ENCODE data around the gene DGUOK.
"Not testable (repeated sequence)": the region's sequence is repeated elsewhere in the genome, so short reads cannot be mapped to it uniquely, and the experiment has no call there.

The DGUOK gene

GRCh38 chr2:73926493-73927327 is at the start of gene DGUOK:
Gene DGUOK (plus strand): TSS chr2:73926880. CDS start chr2:73926911, 31 bp downstream.
- peak; percentile 95 for DNase-seq (ENCODE audit: low spot score)

DNA sequence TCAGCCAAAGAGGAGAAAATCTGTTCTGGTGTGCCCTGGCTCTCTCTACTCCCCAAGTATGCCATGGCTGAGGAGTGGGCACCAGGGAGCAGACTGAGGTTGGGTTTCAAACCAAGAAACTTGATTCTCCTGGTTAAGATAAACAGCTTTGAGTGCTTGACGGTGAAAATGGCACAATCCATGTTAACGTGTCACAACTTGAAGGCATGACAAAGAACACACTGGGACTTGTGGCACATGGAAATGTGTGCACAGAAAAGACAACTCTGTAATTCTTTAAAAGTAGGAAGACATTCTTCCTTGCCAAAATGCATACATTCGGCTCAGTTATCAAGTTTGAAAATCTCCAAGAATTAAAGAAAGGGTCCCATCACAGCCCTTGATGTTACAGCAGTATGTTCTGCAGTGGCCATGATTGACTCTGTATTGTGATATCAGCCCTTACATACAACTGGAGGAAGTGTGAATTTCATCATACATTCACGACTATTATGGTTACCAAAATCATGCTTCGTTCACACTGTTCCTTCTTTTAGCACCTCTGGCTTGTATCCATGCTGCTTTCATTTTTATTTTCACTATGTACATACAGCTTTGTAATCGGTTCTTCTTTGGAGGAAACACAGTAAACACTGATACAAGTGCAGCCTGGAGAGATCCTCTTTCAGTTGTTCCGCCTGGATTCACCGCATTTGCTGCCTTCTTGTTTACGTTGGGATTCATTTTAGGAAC is 49.4 kb upstream of the DGUOK start:
- no peak for DNase-seq (ENCODE audit: low spot score)

GRCh38 chr2:73877984-73878383 is 48.7 kb upstream of the DGUOK start:
- DNase-seq (ENCODE audit: low spot score): not testable (repeated sequence)

DNA sequence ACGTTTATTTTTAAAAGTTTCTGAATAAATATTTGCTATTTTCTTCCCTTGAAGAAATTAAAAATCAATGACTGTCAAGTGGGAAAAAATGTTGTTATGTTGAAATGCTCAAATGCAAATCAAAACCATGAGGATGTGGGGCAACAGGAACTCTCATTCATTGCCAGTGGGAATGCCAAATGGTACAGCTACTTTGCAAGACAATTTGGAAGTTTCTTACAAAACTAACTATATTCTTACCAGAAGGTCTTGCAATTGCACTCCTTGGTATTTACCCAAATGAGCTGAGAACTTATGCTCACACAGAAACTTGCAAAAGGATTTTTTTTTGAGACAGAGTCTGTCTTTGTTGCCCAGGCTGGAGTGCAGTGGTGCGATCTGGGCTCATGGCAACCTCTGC is 41.3 kb upstream of the DGUOK start:
- no peak for DNase-seq (ENCODE audit: low spot score)

- no peak for DNase-seq (ENCODE audit: low spot score)
Measured at GRCh38 chr2:73886357-73886756, 40.3 kb upstream of the DGUOK start.

- not testable (repeated sequence) for DNase-seq (ENCODE audit: low spot score)
Measured at GRCh38 chr2:73887596-73888353, 38.9 kb upstream of the DGUOK start.

- no peak for DNase-seq (ENCODE audit: low spot score)
Measured at GRCh38 chr2:73888388-73888787, 38.3 kb upstream of the DGUOK start.

- no peak for DNase-seq (ENCODE audit: low spot score)
Measured at GRCh38 chr2:73889206-73889605, 37.5 kb upstream of the DGUOK start.

GRCh38 chr2:73890301-73891092 is 36.2 kb upstream of the DGUOK start:
- DNase-seq (ENCODE audit: low spot score): no peak

DNA sequence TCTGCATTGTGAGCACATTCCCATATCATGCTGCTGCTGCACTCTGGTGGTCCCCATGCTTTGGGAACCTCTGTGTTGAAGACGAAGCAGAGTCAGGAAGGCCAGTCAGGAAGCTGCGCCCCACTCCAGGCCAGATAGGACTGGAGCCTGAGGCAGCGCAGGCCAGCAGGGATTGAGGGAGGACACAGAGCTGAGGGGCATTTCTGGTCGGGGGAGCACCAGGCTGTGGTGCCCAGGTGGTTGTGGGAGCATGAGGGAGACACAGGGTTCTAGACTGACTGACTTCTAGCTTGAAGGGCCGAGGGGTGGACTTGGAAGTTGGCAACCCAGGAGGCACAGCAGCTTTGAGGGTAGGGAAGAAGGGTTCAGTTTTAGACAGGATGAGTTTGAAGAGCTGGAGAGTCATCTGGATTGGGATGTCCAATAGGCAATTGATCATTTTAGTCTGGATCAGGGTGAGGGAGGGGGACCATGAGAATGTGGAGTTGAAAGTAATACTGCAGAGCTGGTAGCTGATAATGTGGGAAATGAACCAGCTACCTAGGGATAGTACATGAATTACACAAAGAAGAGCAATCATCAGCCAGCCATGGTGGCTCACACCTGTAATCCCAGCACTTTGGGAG is 35.3 kb upstream of the DGUOK start:
- no peak for DNase-seq (ENCODE audit: low spot score)

DNA sequence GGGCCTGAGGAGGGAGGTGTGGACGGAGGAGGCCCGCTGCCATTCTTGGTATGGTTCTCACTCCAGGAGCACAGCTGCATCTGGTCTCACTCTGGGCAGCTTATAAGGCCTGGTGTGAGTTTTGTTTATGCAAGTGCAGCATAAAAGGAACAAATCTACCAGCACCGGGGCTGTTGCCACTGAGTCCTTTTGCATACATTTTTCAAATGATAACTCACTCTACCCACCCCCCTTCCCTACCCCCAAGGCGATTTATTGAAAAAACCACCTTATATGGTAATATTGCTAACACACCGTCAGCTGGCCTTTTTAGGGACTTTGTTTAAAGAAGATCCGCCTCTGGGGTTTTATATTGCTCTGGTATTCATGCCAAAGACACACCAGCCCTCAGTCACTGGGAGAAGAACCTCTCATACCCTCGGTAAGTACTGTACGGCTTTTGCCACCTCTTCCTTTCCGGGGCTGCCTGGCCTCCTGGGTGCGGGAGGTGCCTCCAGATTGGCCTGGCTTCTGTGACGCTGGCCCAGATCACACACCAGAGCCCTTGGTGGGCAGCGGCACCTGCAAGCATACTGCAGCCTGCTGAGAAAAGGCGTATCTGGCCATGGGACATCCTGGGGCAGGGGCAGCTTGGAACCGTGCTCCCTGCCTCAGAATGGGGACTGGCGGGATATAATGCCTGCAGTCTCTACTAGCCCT is 33.9 kb upstream of the DGUOK start, which contains the start of gene ACTG2:
Gene ACTG2 (plus strand): TSS at position 378 of the 699 bp plus-strand sequence. CDS start 8,304 bp downstream, outside the sequence.
- DNase-seq (ENCODE audit: low spot score): no peak

- no peak for DNase-seq (ENCODE audit: low spot score)
Measured at GRCh38 chr2:73893764-73894474, 32.8 kb upstream of the DGUOK start.

DNA sequence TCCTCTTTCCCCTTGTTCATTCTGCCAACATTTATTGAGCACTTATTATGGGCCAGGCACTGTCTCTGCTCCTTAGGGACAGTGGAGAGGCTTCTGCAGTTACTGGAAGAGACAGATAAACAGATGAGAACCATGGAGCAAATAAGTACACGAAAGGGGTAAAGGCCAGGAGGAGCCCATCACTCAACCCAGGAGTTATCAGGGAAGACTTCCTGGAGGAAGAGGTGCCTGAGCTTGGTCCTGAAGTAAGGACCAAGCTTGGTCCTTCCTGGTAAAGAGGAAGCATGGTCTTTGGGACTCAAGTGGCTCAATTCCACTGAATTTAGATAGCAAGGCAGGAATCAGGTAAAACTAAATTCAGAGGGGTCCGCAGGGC is 32.2 kb upstream of the DGUOK start:
- DNase-seq (ENCODE audit: low spot score): no peak

DNA sequence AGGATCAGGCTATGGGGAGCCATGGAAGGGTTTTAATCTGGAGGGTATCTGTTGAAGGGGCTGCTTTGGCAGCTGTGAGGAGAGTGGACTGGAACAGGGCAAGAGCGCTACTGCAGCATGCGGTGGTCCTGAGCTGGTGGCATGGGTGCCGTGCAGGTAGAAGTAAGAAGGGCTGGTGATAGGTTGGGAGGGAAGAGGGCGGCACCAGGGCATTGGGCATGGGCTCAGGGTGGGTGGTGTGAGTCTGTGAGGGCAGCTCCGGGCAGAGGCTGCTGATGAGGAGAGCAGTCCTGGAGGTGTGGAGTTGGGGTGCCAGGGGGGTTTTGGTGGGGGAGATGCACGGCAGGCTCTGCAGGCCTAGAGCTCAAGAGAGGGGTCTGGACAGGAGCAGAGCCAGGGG is 31.8 kb upstream of the DGUOK start:
- DNase-seq (ENCODE audit: low spot score): no peak

GRCh38 chr2:73895473-73895872 is 31.2 kb upstream of the DGUOK start:
- no peak for DNase-seq (ENCODE audit: low spot score)

DNA sequence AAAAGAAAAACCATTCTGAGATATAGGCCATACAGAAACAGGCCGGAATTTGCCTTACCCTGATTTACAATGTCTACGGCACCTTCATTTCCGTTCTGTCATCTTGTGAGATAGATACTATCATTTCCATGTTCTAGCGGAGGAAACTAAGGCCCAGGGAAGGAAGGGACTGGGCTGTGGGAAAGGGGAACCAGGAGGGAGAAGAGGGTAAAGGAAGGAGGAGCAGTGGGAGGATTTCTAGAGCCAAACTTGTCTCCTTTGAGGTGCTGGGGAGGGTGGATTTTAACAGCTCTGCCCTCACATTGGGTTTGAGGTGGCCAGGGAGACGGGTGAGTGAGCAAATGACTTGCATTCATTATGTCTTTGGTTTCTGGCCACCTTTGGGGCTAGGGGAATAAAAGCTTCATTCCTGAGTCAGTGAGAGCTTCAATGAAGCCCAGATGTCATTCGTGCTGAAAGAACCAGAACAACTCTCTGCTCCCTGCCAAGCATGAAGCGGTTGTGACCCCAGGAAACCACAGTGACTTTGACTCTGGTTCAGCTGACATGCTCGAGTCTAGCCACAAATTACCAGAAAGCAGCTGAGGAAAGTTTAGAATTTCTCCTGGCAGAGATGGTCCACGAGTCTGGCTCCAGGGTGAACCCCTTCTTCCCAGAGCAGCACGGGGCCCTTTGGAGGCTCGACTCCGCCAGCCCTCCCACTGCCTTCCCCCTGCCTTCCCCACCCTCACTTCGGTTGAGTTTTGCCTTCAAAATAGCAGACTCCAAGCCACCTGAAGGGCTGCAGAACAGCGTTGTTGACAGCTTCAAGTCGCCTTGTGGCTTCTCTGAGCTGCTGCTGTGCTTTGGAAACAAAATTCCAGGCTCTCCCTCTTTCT is 30.1 kb upstream of the DGUOK start:
- DNase-seq (ENCODE audit: low spot score): peak; percentile 67

DNA sequence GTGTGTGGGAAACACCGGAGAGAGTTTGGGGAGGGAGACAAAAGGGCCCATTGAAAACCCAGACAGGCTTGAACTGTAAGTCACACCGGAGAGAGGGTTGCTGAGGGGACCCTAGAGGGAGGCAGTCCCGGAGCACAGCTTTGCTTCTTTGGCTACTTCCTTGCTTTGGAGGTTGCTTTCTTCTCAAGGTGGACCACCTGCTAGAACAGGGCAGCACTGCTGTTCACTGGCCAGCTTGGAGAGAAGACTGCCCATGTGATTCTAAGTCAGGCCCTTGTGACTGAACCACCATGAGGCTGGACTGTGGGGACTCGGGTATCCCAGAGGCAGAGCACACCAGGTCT is 29.5 kb upstream of the DGUOK start:
- no peak for DNase-seq (ENCODE audit: low spot score)

GRCh38 chr2:73897934-73898333 is 28.7 kb upstream of the DGUOK start:
- DNase-seq (ENCODE audit: low spot score): no peak

DNA sequence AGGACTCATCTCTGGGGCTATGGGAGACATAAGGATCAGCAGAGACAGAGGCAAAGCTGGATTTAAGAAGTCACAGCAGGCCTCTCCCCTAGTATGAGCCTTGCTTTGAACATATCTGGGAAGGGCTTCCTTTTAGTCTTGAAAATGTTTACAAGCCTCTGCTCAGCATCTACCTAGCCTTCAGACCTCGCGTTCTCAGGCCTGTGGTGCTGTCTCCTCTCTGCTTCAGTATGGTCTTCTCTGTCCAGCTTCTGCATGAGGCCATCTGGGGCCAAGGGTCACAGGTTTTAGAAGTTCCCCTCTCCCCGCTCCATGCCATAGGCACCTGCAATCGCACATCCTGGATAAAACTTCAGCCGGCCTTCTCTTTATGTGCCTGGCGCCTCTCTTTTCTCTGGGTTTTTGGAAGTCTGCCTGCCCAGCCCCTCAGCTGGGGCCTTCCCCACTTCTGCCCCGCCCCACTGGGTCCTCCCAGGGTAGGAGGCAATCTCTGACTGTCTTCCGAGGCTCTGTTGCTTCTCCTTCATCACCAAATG is 26.8 kb upstream of the DGUOK start:
- DNase-seq (ENCODE audit: low spot score): no peak
